Mesendoderm (in vitro differentiated cells): Measurements from ENCODE around the gene DRD2.

ENCODE experiments used
- DNase-seq: peaks from one replicate; pipeline ENCODE4 v3.0.0; 2013
- H2AK5ac ChIP-seq: 2 replicates; pipeline ENCODE4 v1.6.1; 2013; ENCODE audit warnings: low read length, inconsistent platforms
- H2BK120ac ChIP-seq: 2 replicates; pipeline ENCODE4 v1.6.1; 2013; ENCODE audit warnings: low read depth, mild to moderate bottlenecking, low read length, moderate library complexity, mixed read lengths
- H2BK15ac ChIP-seq: replicated peaks from 2 replicates; pipeline ENCODE4 v1.6.1; 2013; ENCODE audit warnings: low read depth, mild to moderate bottlenecking, moderate library complexity
- H2BK5ac ChIP-seq: 2 replicates; pipeline ENCODE4 v1.6.1; 2013; ENCODE audit warnings: low read length, inconsistent platforms
- H3K18ac ChIP-seq: 2 replicates; pipeline ENCODE4 v1.6.1; 2013; ENCODE audit warnings: mild to moderate bottlenecking, low read length, mixed read lengths
- H3K23ac ChIP-seq: one replicate; pipeline ENCODE4 v1.6.1; 2013; ENCODE audit warnings: low read length
- H3K27ac ChIP-seq: 2 replicates; pipeline ENCODE4 v1.5.1; 2013; ENCODE audit warnings: low read depth, mild to moderate bottlenecking, inconsistent platforms, low read length, moderate library complexity
- H3K27me3 ChIP-seq: 2 replicates; pipeline ENCODE4 v1.6.1; 2013; ENCODE audit warnings: low read length, control low read depth, mild to moderate bottlenecking, inconsistent platforms; ENCODE audit not compliant: insufficient read depth, poor library complexity
- H3K36me3 ChIP-seq: 2 replicates; pipeline ENCODE4 v1.6.1; 2013; ENCODE audit warnings: low read length, inconsistent platforms; ENCODE audit not compliant: control insufficient read depth, insufficient read depth
- H3K4ac ChIP-seq: one replicate; pipeline ENCODE4 v1.6.1; 2013; ENCODE audit warnings: low read depth, mild to moderate bottlenecking, low read length, moderate library complexity
- H3K4me1 ChIP-seq: 2 replicates; pipeline ENCODE4 v1.6.1; 2013; ENCODE audit warnings: low read depth, low read length, inconsistent platforms; ENCODE audit not compliant: control insufficient read depth
- H3K4me2 ChIP-seq: 2 replicates; pipeline ENCODE4 v1.6.1; 2013; ENCODE audit warnings: low read length
- H3K4me3 ChIP-seq: 2 replicates; pipeline ENCODE4 v1.5.1; 2013; ENCODE audit warnings: mild to moderate bottlenecking, low read length
- H3K56ac ChIP-seq: one replicate; pipeline ENCODE4 v1.6.1; 2013; ENCODE audit warnings: low read length
- H3K79me1 ChIP-seq: 2 replicates; pipeline ENCODE4 v1.6.1; 2013; ENCODE audit warnings: low read length, inconsistent platforms
- H3K79me2 ChIP-seq: 2 replicates; pipeline ENCODE4 v1.6.1; 2013; ENCODE audit warnings: mild to moderate bottlenecking, low read length; ENCODE audit not compliant: control insufficient read depth, insufficient read depth
- H3K9ac ChIP-seq: 2 replicates; pipeline ENCODE4 v1.6.1; 2013; ENCODE audit warnings: low read length, inconsistent platforms
- H4K5ac ChIP-seq: one replicate; pipeline ENCODE4 v1.6.1; 2013; ENCODE audit warnings: low read length
- H4K8ac ChIP-seq: one replicate; pipeline ENCODE4 v1.6.1; 2013; ENCODE audit warnings: low read depth, mild to moderate bottlenecking, control low read depth, low read length, moderate library complexity
- whole genome bisulfite sequencing: extraction: QIAGEN DNeasy Blood & Tissue Kit; methylation state at CpG from one replicate; pipeline ENCODE4 v1.1.7; 2013; ENCODE audit warnings: low lambda C conversion rate, missing lambda C conversion rate; ENCODE audit not compliant: insufficient coverage; ENCODE audit errors: extremely low coverage; 5-methylcytosine and 5-hydroxymethylcytosine counted together

Gene DRD2

GRCh38 chr11:113470233-113470632, 5.0 kb downstream of the DRD2 start:
- Histone ChIP-seq H3K18ac (no peak overlapping the region), H3K4ac (no peak overlapping the region), H3K79me2 (no peaks in the 10 kb centered on the region), H2AK5ac (no peak overlapping the region), H3K27ac (no peak overlapping the region), H3K9ac (no peak overlapping the region), H4K8ac (no peak overlapping the region), H3K4me2 (no peak overlapping the region), H3K36me3 (no peaks in the 10 kb centered on the region), H3K79me1 (no peaks in the 10 kb centered on the region), H3K56ac (no peak overlapping the region), H3K4me1 (no peaks in the 10 kb centered on the region), H3K4me3 (no peak overlapping the region), H4K5ac (no peak overlapping the region), H3K27me3 (peaks cover 5% of the 10 kb centered on the region), H2BK5ac (no peak overlapping the region), H3K23ac (no peak overlapping the region), H2BK15ac (no peak overlapping the region), H2BK120ac (no peak overlapping the region)
- WGBS, result no CpG with 5 or more reads among the region's 5 CpGs
- DNase-seq, result no peak

DNA sequence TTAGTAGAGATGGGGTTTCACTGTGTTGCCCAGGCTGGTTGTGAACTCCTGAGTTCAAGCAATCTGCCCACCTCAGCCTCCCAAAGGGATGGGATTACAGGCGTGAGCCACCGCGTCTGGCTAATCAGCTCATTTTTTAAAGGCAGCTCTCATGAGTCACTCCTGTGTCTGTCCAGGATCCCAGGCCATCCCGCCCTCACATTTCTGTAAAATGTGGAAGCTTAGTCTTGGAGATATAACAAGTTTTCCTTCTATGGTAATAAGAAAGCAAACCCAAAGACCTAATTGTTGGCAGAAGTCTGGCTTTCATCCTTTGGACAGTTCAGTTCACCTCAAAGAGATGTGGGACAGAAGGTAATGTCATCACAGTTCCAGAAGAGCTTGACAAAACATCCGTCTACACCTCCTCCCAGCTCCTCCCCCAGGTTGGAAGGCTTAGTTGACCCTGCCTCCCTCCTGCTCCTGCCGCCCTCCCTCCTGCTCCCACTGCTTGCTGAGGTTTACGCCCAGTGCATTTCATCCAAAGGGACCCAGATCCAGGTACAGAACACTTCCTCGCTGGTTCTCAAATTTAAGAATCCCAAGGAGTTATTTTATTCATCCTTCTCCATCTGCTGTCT, 6.4 kb downstream of the DRD2 start:
- Histone ChIP-seq H2BK5ac (no peak overlapping the region), H3K4ac (no peak overlapping the region), H3K23ac (no peak overlapping the region), H3K18ac (no peak overlapping the region), H2AK5ac (no peak overlapping the region), H4K8ac (no peak overlapping the region), H3K56ac (no peak overlapping the region), H2BK15ac (no peak overlapping the region), H3K4me3 (no peak overlapping the region), H3K27ac (no peak overlapping the region), H3K4me2 (no peak overlapping the region), H3K36me3 (no peaks in the 10 kb centered on the region), H2BK120ac (no peak overlapping the region), H3K9ac (no peak overlapping the region), H3K4me1 (no peaks in the 10 kb centered on the region), H3K27me3 (peaks cover 5% of the 10 kb centered on the region), H4K5ac (no peak overlapping the region), H3K79me1 (no peaks in the 10 kb centered on the region), H3K79me2 (no peaks in the 10 kb centered on the region)
- no peak for DNase-seq
- WGBS, result no CpG with 5 or more reads among the region's 8 CpGs

DNA sequence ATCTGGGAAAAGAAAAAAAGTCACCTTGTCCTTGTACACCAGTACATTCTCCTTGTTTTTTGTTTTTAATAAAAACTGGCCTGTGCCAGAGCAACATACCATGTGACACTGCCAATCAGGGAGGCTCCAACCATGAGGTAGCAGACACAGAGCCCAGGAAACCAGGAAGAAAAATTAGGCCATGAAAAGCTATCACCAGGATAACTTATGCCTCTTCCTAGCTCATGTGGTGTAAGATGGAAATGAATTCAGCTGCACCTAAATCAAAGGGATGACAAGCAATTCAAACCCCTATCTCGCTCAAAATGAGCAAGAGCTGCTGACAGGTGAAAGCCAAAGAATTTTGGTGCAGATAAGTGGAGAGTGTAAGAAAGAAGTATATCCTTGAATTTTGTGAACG, 7.7 kb downstream of the DRD2 start:
- Histone ChIP-seq H3K79me2 (no peaks in the 10 kb centered on the region), H3K36me3 (no peaks in the 10 kb centered on the region), H3K27ac (no peak overlapping the region), H2BK5ac (no peak overlapping the region), H2BK15ac (no peak overlapping the region), H3K4me2 (no peak overlapping the region), H3K56ac (no peak overlapping the region), H3K9ac (no peak overlapping the region), H3K23ac (no peak overlapping the region), H4K5ac (no peak overlapping the region), H3K79me1 (no peaks in the 10 kb centered on the region), H3K18ac (no peak overlapping the region), H2AK5ac (no peak overlapping the region), H3K27me3 (no peaks in the 10 kb centered on the region), H2BK120ac (no peak overlapping the region), H3K4ac (no peak overlapping the region), H3K4me1 (no peaks in the 10 kb centered on the region), H4K8ac (no peak overlapping the region), H3K4me3 (no peak overlapping the region)
- WGBS, result no CpG with 5 or more reads among the region's 2 CpGs
- no peak for DNase-seq

DNA sequence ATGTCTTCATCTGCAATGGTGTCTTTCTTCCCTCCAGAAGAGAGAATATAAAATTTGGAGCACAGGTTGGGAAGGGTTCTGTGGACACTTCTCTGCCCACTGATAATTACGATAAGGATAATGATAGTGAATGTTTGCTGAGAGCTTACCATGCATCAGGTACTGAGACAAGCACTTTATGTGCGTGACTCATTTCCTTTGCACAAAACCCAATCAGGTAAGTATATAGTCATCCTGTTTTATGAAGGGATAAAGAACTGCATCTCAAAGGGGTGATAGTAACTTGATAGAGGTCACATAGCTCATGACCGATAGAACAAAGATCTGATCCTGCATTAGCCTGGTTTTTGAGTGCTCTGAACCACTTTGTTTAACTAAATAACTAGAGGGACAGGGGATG, 9.4 kb downstream of the DRD2 start:
- no peak for DNase-seq
- Histone ChIP-seq H3K4ac (no peak overlapping the region), H2AK5ac (no peak overlapping the region), H4K5ac (no peak overlapping the region), H3K4me3 (no peak overlapping the region), H3K36me3 (no peaks in the 10 kb centered on the region), H3K27ac (no peak overlapping the region), H4K8ac (no peak overlapping the region), H3K79me1 (no peaks in the 10 kb centered on the region), H3K23ac (no peak overlapping the region), H3K4me1 (no peaks in the 10 kb centered on the region), H2BK5ac (no peak overlapping the region), H3K9ac (no peak overlapping the region), H3K79me2 (no peaks in the 10 kb centered on the region), H3K18ac (no peak overlapping the region), H3K56ac (no peak overlapping the region), H3K27me3 (no peaks in the 10 kb centered on the region), H2BK120ac (no peak overlapping the region), H2BK15ac (no peak overlapping the region), H3K4me2 (no peak overlapping the region)
- no CpG with 5 or more reads among the region's 3 CpGs for WGBS

DNA sequence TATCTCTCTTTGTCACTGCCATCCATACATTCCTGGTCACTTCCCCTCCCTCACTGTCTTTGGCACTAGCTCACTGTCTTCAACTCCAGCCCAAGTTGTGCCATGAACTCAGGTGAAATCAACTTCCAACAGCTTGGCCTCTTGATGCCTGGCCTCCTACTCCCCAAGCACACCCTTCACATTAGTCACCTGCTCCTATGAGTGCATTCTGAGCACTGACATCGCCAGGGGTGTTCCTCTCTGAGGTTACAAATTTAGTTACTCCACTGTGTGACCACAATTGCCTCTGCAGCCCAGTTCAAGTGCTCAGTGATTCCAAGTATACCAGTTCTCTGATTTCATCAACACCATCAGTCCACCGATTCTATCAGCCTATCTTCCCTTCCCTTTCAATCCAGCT, 10.8 kb downstream of the DRD2 start:
- DNase-seq, result no peak
- no peaks in the 10 kb centered on the region for H3K79me1 ChIP-seq
- H4K8ac ChIP-seq, result no peak overlapping the region
- no peak overlapping the region for H3K4me3 ChIP-seq
- no peak overlapping the region for H2AK5ac ChIP-seq
- H3K9ac ChIP-seq, result no peak overlapping the region
- no peak overlapping the region for H3K4me2 ChIP-seq
- H4K5ac ChIP-seq, result no peak overlapping the region
- no peaks in the 10 kb centered on the region for H3K4me1 ChIP-seq
- no peaks in the 10 kb centered on the region for H3K79me2 ChIP-seq
- H3K23ac ChIP-seq, result no peak overlapping the region
- no peaks in the 10 kb centered on the region for H3K27me3 ChIP-seq
- H2BK15ac ChIP-seq, result no peak overlapping the region
- no peak overlapping the region for H3K4ac ChIP-seq
- H3K18ac ChIP-seq, result no peak overlapping the region
- no peak overlapping the region for H3K27ac ChIP-seq
- WGBS, result no CpG with 5 or more reads among the region's 2 CpGs
- no peak overlapping the region for H2BK5ac ChIP-seq
- H3K56ac ChIP-seq, result no peak overlapping the region
- no peaks in the 10 kb centered on the region for H3K36me3 ChIP-seq
- no peak overlapping the region for H2BK120ac ChIP-seq

GRCh38 chr11:113462830-113463229, 12.4 kb downstream of the DRD2 start:
- no peak overlapping the region for H3K27ac ChIP-seq
- no peak overlapping the region for H3K9ac ChIP-seq
- no peak overlapping the region for H4K5ac ChIP-seq
- H3K79me2 ChIP-seq, result no peaks in the 10 kb centered on the region
- H2BK15ac ChIP-seq, result no peak overlapping the region
- no peaks in the 10 kb centered on the region for H3K4me1 ChIP-seq
- no peak overlapping the region for H4K8ac ChIP-seq
- no peak overlapping the region for H3K4me2 ChIP-seq
- H2BK5ac ChIP-seq, result no peak overlapping the region
- H3K27me3 ChIP-seq, result no peaks in the 10 kb centered on the region
- DNase-seq, result no peak
- no peak overlapping the region for H2BK120ac ChIP-seq
- no peak overlapping the region for H2AK5ac ChIP-seq
- no peak overlapping the region for H3K18ac ChIP-seq
- H3K79me1 ChIP-seq, result no peaks in the 10 kb centered on the region
- WGBS, result no CpG with 5 or more reads among the region's 5 CpGs
- H3K56ac ChIP-seq, result no peak overlapping the region
- no peaks in the 10 kb centered on the region for H3K36me3 ChIP-seq
- no peak overlapping the region for H3K23ac ChIP-seq
- H3K4ac ChIP-seq, result no peak overlapping the region
- H3K4me3 ChIP-seq, result no peak overlapping the region
